ENCODE measurements around the gene GNPTG.
"Not testable (repeated sequence)": the region's sequence is repeated elsewhere in the genome, so short reads cannot be mapped to it uniquely, and the experiment has no call there.

GNPTG gene

GRCh38 chr16:1319041-1319440 is 32.7 kb upstream of the GNPTG start:
- DNase-seq (ENCODE audit: low spot score) = no peak

DNA sequence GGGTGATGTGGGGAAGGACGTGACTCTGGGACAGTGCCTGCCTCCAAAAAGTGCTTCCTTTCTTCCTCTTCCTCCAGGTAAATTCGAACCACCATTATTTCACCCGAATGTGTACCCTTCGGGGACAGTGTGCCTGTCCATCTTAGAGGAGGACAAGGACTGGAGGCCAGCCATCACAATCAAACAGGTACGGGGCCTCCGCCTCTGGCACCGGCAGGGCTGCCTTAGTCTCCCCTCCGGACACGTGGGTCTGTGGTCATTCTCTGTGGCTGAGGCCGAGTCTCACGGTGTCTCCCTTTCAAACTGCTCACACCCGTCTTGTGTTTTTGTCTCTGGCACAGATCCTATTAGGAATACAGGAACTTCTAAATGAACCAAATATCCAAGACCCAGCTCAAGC is 31.6 kb upstream of the GNPTG start:
- DNase-seq (ENCODE audit: low spot score) = no peak

- no peak for DNase-seq (ENCODE audit: low spot score)
Measured at GRCh38 chr16:1320658-1321240, 31.0 kb upstream of the GNPTG start.

DNA sequence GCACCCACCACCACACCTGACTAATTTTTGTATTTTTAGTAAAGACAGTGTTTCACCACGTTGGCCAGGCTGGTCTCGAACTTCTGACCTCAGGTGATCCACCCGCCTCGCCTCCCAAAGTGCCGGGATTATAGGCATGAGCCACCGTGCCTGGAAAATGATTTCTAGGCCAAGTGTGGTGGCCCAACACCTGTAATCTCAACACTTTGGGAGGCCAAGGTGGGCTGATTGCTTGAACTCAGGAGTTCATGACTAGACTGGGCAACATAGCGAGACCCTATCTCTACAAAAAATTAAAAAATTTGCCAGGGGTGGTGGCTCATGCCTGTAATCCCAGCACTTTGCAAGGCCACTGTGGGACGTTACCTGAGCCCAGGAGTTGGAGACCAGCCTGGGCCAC is 29.3 kb upstream of the GNPTG start:
- DNase-seq (ENCODE audit: low spot score) = no peak

DNA sequence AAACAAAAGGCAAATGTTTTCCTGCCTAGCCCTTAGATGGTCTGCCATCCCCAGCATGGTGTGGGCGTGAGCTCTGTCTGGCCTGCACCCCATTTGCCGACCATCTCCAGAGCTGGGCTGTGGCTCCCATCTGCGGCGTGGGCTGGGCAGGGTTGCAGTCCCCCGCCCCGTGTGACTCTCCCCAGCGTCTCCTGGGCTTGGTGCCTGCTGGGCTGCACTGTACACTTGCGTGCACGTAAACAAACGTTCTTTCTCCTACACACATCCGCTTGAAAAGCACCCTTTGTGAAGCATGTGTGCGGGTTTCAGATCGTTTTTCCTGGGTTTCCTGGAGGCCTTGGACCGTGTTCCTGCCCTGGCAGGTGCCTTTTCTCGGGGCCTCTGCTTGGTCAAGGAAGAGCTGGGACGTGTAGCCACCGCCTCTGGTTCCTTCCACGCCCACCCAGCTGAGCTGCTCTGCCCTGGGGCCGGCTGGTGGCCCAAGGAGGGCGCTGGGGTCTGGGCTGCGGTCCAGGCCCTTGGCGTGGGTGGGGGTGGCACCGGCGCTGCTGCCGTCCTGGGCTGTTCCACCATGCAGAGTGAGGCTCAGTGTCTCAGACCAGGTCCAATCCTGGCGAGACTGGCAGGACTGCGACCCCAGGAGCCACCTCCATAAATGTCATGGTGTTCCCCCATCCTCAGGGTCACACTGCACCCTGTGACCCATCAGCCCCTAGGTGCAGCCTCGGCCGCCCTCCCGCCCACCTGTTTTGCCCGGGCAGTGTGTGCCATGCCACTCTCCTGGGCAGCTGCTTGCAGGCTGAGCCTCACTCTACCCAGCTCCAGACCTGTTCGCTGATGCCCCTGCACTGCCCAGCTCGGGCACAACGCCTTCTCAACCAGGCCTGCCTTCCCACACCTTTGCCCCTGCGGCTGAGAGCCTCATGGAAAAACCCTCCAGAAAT is 28.2 kb upstream of the GNPTG start:
- DNase-seq (ENCODE audit: low spot score) = no peak

GRCh38 chr16:1324286-1324826 is 27.4 kb upstream of the GNPTG start:
- no peak for DNase-seq (ENCODE audit: low spot score)

DNA sequence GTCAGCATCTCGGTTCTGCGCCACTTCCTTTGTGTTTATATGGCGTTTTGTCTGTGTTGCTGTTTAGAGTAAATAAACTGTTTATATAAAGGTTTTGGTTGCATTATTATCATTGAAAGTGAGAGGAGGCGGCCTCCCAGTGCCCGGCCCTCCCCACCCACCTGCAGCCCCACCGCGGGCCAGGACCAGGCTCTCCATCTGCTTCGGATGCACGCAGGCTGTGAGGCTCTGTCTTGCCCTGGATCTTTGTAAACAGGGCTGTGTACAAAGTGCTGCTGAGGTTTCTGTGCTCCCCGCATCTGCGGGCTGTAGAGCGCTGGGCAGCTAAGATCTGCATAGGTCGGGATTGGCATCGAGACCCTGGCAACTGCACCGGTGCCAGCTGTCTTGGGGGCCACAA is 26.5 kb upstream of the GNPTG start:
- no peak for DNase-seq (ENCODE audit: low spot score)

GRCh38 chr16:1325673-1326371 is 25.9 kb upstream of the GNPTG start:
- no peak for DNase-seq (ENCODE audit: low spot score)

DNA sequence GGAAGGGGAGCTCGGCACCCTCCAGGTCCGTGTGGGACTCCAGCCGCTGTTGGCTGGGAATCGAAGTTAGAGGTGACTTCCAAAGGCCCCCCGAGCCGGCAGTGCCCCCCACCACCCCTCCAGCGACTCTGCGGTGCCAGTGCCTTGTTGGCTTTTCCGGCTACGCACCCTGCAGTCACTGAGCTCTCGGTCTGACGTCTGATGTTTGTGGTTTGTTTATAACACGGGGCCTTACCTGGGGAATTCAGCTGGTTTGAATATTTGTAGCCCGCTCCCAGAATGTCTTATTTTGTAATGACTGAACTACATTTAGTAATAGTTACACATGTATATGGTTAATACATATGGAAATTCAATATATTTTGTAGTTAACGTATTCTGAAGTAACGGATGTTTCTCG is 25.3 kb upstream of the GNPTG start:
- DNase-seq (ENCODE audit: low spot score) = no peak

DNA sequence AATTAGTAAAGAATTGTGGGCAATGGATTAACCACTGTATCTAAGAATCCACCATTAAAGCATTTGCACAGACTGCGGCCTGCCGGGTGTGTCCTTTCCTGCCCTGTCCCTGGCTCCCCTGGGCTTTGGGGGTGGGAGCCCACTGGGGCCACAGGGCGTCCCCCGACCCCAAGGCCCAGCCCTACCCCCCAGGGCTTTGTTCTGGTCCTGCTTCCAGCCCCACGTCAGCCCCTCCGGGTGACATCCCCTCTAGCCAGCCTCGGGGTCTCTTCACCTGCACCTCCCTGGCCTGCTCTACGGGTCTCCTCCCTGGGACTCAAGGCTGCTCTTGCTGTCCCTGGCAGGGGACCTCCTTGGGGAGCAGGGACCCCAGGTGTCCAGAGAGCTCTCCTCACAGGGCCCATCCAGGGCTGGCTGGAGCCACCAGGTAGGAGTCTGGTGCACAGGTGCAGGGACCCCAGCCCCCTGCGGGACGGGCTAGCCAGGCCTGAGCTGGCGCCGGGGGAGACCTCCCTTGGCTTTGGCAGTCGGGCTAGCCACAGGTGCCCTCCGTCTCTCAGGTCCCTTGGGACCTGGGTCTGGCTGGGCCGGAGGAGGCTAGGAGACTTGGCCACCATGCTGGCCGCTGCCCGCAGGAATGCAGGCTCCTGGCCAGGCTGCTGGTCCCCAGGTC is 24.6 kb upstream of the GNPTG start:
- no peak for DNase-seq (ENCODE audit: low spot score)

GRCh38 chr16:1327619-1327947 is 24.1 kb upstream of the GNPTG start:
- DNase-seq (ENCODE audit: low spot score) = no peak

- DNase-seq (ENCODE audit: low spot score) = not testable (repeated sequence)
Measured at GRCh38 chr16:1328136-1328535, 23.6 kb upstream of the GNPTG start.

DNA sequence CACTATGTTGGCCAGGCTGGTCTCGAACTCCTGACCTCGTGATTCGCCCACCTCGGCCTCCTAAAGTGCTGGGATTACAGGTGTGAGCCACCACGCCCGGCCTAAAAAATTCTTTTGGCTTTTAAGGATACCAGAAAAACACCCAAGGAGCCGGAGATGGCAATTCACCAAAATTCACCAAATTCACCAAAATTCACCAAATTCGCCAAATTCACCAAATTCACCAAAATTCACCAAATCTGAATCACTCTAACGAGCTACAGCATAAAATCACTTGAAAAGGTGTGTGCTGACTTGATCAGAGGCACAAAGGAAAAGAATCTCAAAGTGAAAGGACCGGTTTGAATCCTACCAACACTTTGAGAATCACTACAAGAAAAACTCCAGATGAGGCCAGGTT is 22.8 kb upstream of the GNPTG start:
- not testable (repeated sequence) for DNase-seq (ENCODE audit: low spot score)

DNA sequence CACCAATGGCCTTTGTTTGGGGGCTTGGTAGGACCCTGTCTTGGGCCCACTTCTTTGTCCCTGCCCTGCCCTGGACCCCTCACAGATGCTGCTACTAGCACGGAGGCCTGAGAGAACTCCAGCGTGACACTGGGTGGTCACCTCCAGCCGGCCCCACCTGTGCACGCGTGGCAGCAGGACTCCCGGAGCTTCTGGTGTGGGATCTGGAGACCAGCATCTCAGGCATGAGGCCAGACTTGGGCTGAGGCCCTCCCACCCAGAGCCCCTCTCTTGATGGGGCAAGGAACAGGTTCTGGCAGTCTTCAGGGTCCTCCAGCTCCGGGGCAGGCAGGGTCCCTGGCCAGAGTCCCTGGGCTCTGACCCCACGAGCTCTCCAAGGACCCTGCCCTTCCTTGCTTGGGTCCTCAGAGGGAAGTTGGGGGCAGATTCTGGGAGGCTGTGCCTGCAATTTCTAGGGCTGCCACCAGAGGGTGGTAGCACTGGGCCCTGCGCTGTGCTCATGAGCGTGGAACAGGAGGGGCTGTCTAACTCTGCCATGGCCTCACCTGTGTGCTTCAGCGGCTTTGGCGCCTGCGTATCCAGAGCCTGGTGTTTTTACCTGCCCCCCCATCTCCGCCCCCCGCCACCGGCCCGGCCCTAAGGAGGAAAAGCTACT is 21.3 kb upstream of the GNPTG start:
- no peak for DNase-seq (ENCODE audit: low spot score)

GRCh38 chr16:1330931-1331711 is 20.6 kb upstream of the GNPTG start:
- no peak for DNase-seq (ENCODE audit: low spot score)

GRCh38 chr16:1331712-1332617 is 19.8 kb upstream of the GNPTG start:
- peak; percentile 46 for DNase-seq (ENCODE audit: low spot score)

DNA sequence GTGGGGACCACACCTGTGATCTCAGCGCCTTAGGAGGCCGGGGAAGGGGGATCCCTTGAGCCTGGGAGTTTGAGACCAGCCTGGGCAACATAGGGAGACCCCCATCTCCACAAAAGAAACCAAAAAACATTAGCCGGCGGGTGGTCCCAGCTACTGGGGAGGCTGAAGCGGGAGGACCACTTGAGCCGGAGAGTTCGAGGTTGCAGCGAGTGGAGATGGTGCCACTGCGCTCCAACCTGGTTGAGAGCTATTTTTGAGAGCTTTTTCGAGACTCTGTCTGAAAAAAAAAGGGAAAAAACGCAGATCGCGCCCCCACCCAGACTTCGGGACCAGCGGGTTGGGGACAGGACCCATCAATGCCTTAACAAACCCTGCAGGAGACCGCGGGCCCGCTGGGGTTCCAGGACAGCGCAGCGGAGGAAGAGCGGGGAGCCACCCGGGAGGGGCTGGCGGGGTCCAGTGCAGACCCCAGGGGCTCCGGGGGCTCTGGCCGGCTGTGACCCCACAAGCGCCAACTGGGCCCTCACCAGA is 19.0 kb upstream of the GNPTG start:
- no peak for DNase-seq (ENCODE audit: low spot score)

- DNase-seq (ENCODE audit: low spot score) = peak; percentile 59
Measured at GRCh38 chr16:1333149-1333812, 18.4 kb upstream of the GNPTG start, which contains the start of gene BAIAP3. Gene BAIAP3 (plus strand): TSS chr16:1333645. CDS start chr16:1338550, 4,905 bp downstream.

All from LoVo (cell line).